Measurements from ENCODE around the gene CENPX. TPM values are rescaled to one million over a fixed set of nuclear protein-coding genes. Genes with fewer than 3 reads are reported as not detected.

CENPX gene
- total and polyA plus RNA-seq, 2 of the 13 experiments (the other 11 are each of a cell fraction or from before 2014, with no cell fraction given), result 92.7 to 170 TPM

GRCh38 chr17:81993729-81994592, 28.7 kb downstream of the CENPX start (continued):
- TF ChIP-seq IRX3 (CRISPR knock-in tag; IDR thresholded peaks at IDR 0.05; ENCODE audit: borderline replicate concordance, low read depth), result 0 out of 2 replicates have a peak, but pooled peaks have one; percentile 27
- TF ChIP-seq ZMAT3 (CRISPR knock-in tag; conservative IDR thresholded peaks at IDR 0.05), result peak; percentile 35; the same call in 1 of the 2 replicates
- TF ChIP-seq MEIS2 (CRISPR knock-in tag; IDR thresholded peaks at IDR 0.05), result peak; percentile 54
- no peak for TF ChIP-seq ZNF282 (IDR thresholded peaks at IDR 0.05; ENCODE audit: partially characterized antibody)
- no peak for TF ChIP-seq MAFK (conservative IDR thresholded peaks at IDR 0.05 in 1 of 2, IDR thresholded peaks at IDR 0.05 in 1 of 2; ENCODE audit: low read length in 2 of 2)
- TF ChIP-seq HOMEZ (CRISPR knock-in tag; IDR thresholded peaks at IDR 0.05; ENCODE audit: low read depth), result no peak
- TF ChIP-seq SSRP1 (CRISPR knock-in tag; IDR thresholded peaks at IDR 0.05), result peak; percentile 99
- TF ChIP-seq KDM6A (CRISPR knock-in tag; IDR thresholded peaks at IDR 0.05; ENCODE audit: low read depth), result no peak; the same call in 1 of the 2 replicates
- peak; percentile 39; the same call in 1 of the 2 replicates for TF ChIP-seq ZNF761 (CRISPR knock-in tag; conservative IDR thresholded peaks at IDR 0.05)
- peak; percentile 92; the same call in 1 of the 2 replicates for TF ChIP-seq ZNF550 (CRISPR knock-in tag; IDR thresholded peaks at IDR 0.05; ENCODE audit: borderline replicate concordance)
- TF ChIP-seq CENPBD1 (CRISPR knock-in tag; IDR thresholded peaks at IDR 0.05; ENCODE audit: borderline replicate concordance, low read depth), result no peak; the same call in 1 of the 2 replicates
- TF ChIP-seq ZNF724P (CRISPR knock-in tag; IDR thresholded peaks at IDR 0.05; ENCODE audit: borderline replicate concordance), result 0 out of 2 replicates have a peak, but pooled peaks have one; percentile 19
- 0 out of 2 replicates have a peak, but pooled peaks have one; percentile 14 for TF ChIP-seq ZNF766 (CRISPR knock-in tag; IDR thresholded peaks at IDR 0.05; ENCODE audit: borderline replicate concordance)
- TF ChIP-seq NR2C2 (CRISPR knock-in tag; IDR thresholded peaks at IDR 0.05; ENCODE audit: borderline replicate concordance), result no peak
- peak; percentile 91; the same call in 1 of the 2 replicates for TF ChIP-seq ZNF333 (CRISPR knock-in tag; IDR thresholded peaks at IDR 0.05; ENCODE audit: borderline replicate concordance)
- no peak for TF ChIP-seq ZNF543 (CRISPR knock-in tag; IDR thresholded peaks at IDR 0.05)
- no peak for TF ChIP-seq CENPX (CRISPR knock-in tag; IDR thresholded peaks at IDR 0.05)
- TF ChIP-seq GPN1 (CRISPR knock-in tag; IDR thresholded peaks at IDR 0.05; ENCODE audit: borderline replicate concordance), result no peak
- TF ChIP-seq ZNF879 (CRISPR knock-in tag; IDR thresholded peaks at IDR 0.05), result 0 out of 2 replicates have a peak, but pooled peaks have one; percentile 72
- peak; percentile 53; the same call in 1 of the 2 replicates for TF ChIP-seq MXD1 (CRISPR knock-in tag; IDR thresholded peaks at IDR 0.05)
- peak; percentile 76; the same call in 1 of the 2 replicates for TF ChIP-seq EED (CRISPR knock-in tag; IDR thresholded peaks at IDR 0.05)
- TF ChIP-seq ZNF605 (CRISPR knock-in tag; IDR thresholded peaks at IDR 0.05), result peak; percentile 75
- no peak for TF ChIP-seq RFX1 (IDR thresholded peaks at IDR 0.05)
- peak; percentile 93 for TF ChIP-seq MED8 (CRISPR knock-in tag; IDR thresholded peaks at IDR 0.05; ENCODE audit: insufficient replicate concordance)
- peak; percentile 46 for TF ChIP-seq SAP130 (CRISPR knock-in tag; IDR thresholded peaks at IDR 0.05; ENCODE audit: low read depth)
- no peak for TF ChIP-seq STAG1 (CRISPR knock-in tag; IDR thresholded peaks at IDR 0.05)
- 0 out of 2 replicates have a peak, but pooled peaks have one; percentile 51 for TF ChIP-seq LBX2 (CRISPR knock-in tag; IDR thresholded peaks at IDR 0.05; ENCODE audit: borderline replicate concordance)
- no peak for TF ChIP-seq MAFF (IDR thresholded peaks at IDR 0.05; ENCODE audit: low read depth, low read length)

All from HepG2 (cell line).